Fibroblast of skin of abdomen (primary cell): ENCODE data around the gene NCK1.
A peak's percentile ranks its signal among the peaks of the same experiment; 100 is the strongest.
"Not testable (repeated sequence)": the region's sequence is repeated elsewhere in the genome, so short reads cannot be mapped to it uniquely, and the experiment has no call there.

Experiments used
- DNase-seq: peaks from one replicate; pipeline ENCODE4 v3.0.0-alpha.2; 2013

Gene NCK1

GRCh38 chr3:136862617-136863322 lies 762 bp downstream of the NCK1 start:
- DNase-seq: peak; percentile 56

- DNase-seq: no peak
Observed at GRCh38 chr3:136869282-136869681, 7.3 kb downstream of the NCK1 start.

- DNase-seq: not testable (repeated sequence)
Observed at GRCh38 chr3:136872258-136872657, 10.2 kb downstream of the NCK1 start.

- not testable (repeated sequence) for DNase-seq
Observed at GRCh38 chr3:136879510-136879909, 17.5 kb downstream of the NCK1 start.

GRCh38 chr3:136882571-136882970 lies 20.6 kb downstream of the NCK1 start:
- no peak for DNase-seq

- DNase-seq: no peak
Observed at GRCh38 chr3:136883967-136884720, 22.1 kb downstream of the NCK1 start.

GRCh38 chr3:136885357-136886213 lies 23.6 kb downstream of the NCK1 start:
- no peak for DNase-seq

- DNase-seq: no peak
Observed at GRCh38 chr3:136889947-136890346, 27.9 kb downstream of the NCK1 start.

GRCh38 chr3:136891934-136892855 lies 30.2 kb downstream of the NCK1 start:
- DNase-seq: no peak

GRCh38 chr3:136893848-136894443 lies 31.9 kb downstream of the NCK1 start:
- peak; percentile 53 for DNase-seq

GRCh38 chr3:136897171-136897570 lies 35.2 kb downstream of the NCK1 start:
- DNase-seq: not testable (repeated sequence)

GRCh38 chr3:136898549-136898948 lies 36.5 kb downstream of the NCK1 start:
- no peak for DNase-seq

GRCh38 chr3:136898954-136899353 lies 36.9 kb downstream of the NCK1 start:
- no peak for DNase-seq

GRCh38 chr3:136899622-136900158 lies 37.7 kb downstream of the NCK1 start:
- no peak for DNase-seq

- DNase-seq: not testable (repeated sequence)
Observed at GRCh38 chr3:136900694-136901093, 38.7 kb downstream of the NCK1 start.

GRCh38 chr3:136901391-136901790 lies 39.4 kb downstream of the NCK1 start:
- DNase-seq: no peak

GRCh38 chr3:136902530-136902929 lies 40.5 kb downstream of the NCK1 start:
- DNase-seq: not testable (repeated sequence)

- DNase-seq: no peak
Observed at GRCh38 chr3:136903899-136904298, 41.9 kb downstream of the NCK1 start.

- DNase-seq: no peak
Observed at GRCh38 chr3:136904746-136905145, 42.7 kb downstream of the NCK1 start.

GRCh38 chr3:136905549-136905948 lies 43.5 kb downstream of the NCK1 start:
- DNase-seq: no peak

GRCh38 chr3:136906725-136907124 lies 44.7 kb downstream of the NCK1 start:
- no peak for DNase-seq
